ENCODE data around the gene TPBGL.

TPBGL gene

DNA sequence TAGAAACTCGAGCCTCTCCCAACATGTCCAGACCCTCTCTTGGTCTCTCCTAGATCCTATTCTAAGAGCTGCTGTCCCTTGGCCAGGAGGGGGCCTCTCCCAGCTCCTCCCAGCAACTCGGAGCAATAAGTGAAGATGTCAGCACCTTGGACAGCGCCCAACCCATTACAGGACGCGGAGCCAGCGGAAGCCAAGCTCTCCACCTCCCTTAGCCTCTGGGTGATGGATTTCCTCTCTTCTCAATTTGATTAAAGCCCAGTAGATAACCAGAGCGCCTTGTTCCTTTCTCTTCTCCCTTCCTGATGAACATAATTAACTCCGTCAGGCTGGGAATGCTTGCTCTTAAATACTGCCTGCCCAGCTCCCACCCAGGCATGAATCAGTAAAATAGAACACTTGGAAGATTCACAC, 26.2 kb upstream of the TPBGL start:
- peak; percentile 78 for DNase-seq
- Histone ChIP-seq H3K9me3 (ENCODE audit: severe bottlenecking) (no peaks in the 10 kb centered on the region), H3K27ac (no peak overlapping the region), H3K36me3 (no peaks in the 10 kb centered on the region), H3K4me3 (ENCODE audit: low read depth, low read length) (0 out of 2 replicates have a peak overlapping the region, but pooled peaks have one; percentile 8), H3K27me3 (ENCODE audit: insufficient read depth, low read depth, severe bottlenecking) (no peaks in the 10 kb centered on the region)
- peak; percentile 41 for TF ChIP-seq CTCF (IDR thresholded peaks at IDR 0.05; ENCODE audit: low read depth, low read length)

DNA sequence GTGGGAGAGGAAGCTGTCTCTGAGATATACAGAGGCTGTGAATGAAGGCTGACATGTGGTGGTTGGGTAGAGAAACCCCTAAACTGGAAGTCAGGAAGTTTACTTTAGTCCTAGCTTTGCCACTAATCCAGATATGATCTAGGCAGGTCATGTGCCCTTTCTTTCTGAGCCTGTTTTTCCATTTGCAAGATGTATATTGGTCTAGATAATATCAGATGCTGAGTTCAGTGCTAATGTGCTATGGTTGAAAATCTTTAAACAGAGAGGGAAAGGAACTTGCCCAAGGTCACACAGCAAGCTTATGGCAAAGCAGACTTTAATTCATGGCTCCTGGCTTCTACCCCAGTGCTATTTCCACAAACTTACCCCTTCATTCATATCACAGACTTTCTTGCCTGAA, 25.7 kb upstream of the TPBGL start:
- no peaks in the 10 kb centered on the region for H3K27me3 ChIP-seq (ENCODE audit: insufficient read depth, low read depth, severe bottlenecking)
- H3K4me3 ChIP-seq (ENCODE audit: low read depth, low read length) = no peak overlapping the region
- DNase-seq = no peak
- H3K27ac ChIP-seq = no peak overlapping the region
- no peak for TF ChIP-seq CTCF (IDR thresholded peaks at IDR 0.05; ENCODE audit: low read depth, low read length)
- H3K9me3 ChIP-seq (ENCODE audit: severe bottlenecking) = no peaks in the 10 kb centered on the region
- H3K36me3 ChIP-seq = no peaks in the 10 kb centered on the region

GRCh38 chr11:75219869-75220268, 20.7 kb upstream of the TPBGL start:
- no peak for TF ChIP-seq CTCF (IDR thresholded peaks at IDR 0.05; ENCODE audit: low read depth, low read length)
- DNase-seq = no peak
- H3K36me3 ChIP-seq = no peaks in the 10 kb centered on the region

GRCh38 chr11:75223954-75224643, 16.5 kb upstream of the TPBGL start:
- Histone ChIP-seq H3K4me3 (ENCODE audit: low read depth, low read length) (no peak overlapping the region), H3K27ac (no peak overlapping the region), H3K36me3 (no peaks in the 10 kb centered on the region), H3K9me3 (ENCODE audit: severe bottlenecking) (no peaks in the 10 kb centered on the region), H3K27me3 (ENCODE audit: insufficient read depth, low read depth, severe bottlenecking) (no peaks in the 10 kb centered on the region)
- TF ChIP-seq CTCF (IDR thresholded peaks at IDR 0.05; ENCODE audit: low read depth, low read length) = peak; percentile 44
- DNase-seq = peak; percentile 29

More at GRCh38 chr11:75219869-75220268, 20.7 kb upstream of the TPBGL start:
- Histone ChIP-seq H3K9me3 (ENCODE audit: severe bottlenecking) (no peaks in the 10 kb centered on the region), H3K27me3 (ENCODE audit: insufficient read depth, low read depth, severe bottlenecking) (no peaks in the 10 kb centered on the region), H3K4me3 (ENCODE audit: low read depth, low read length) (no peak overlapping the region), H3K27ac (no peak overlapping the region)

- Histone ChIP-seq H3K27me3 (ENCODE audit: insufficient read depth, low read depth, severe bottlenecking) (no peaks in the 10 kb centered on the region), H3K27ac (peak overlapping the region; percentile 63), H3K4me3 (ENCODE audit: low read depth, low read length) (no peak overlapping the region), H3K36me3 (no peaks in the 10 kb centered on the region), H3K9me3 (ENCODE audit: severe bottlenecking) (no peaks in the 10 kb centered on the region)
- TF ChIP-seq CTCF (IDR thresholded peaks at IDR 0.05; ENCODE audit: low read depth, low read length) = no peak
- DNase-seq = no peak
Measured at GRCh38 chr11:75225794-75226193, 14.8 kb upstream of the TPBGL start.

GRCh38 chr11:75229466-75229865, 11.1 kb upstream of the TPBGL start:
- Histone ChIP-seq H3K9me3 (ENCODE audit: severe bottlenecking) (no peaks in the 10 kb centered on the region), H3K27ac (no peak overlapping the region), H3K4me3 (ENCODE audit: low read depth, low read length) (no peak overlapping the region), H3K36me3 (no peaks in the 10 kb centered on the region), H3K27me3 (ENCODE audit: insufficient read depth, low read depth, severe bottlenecking) (no peaks in the 10 kb centered on the region)
- no peak for DNase-seq
- TF ChIP-seq CTCF (IDR thresholded peaks at IDR 0.05; ENCODE audit: low read depth, low read length) = no peak

All from WERI-Rb-1 (cell line).